Stimulated activated CD4-positive, alpha-beta T cell treated with anti-CD3 and anti-CD28 coated beads, Interleukin-2, amount 100 ng/mL, for 48 hours (primary cell): ENCODE data around the gene ABHD15.

Source experiments
- DNase-seq, 2 donors: peaks; one replicate each; pipeline ENCODE4 v3.0.0-alpha.2; 2020

The ABHD15 gene

GRCh38 chr17:29566473-29567303 is at the start of gene ABHD15:
ABHD15 (minus strand) TSS chr17:29567037; CDS start chr17:29566966, 71 bp downstream.
- DNase-seq = peak; percentile 50 to 52

DNA sequence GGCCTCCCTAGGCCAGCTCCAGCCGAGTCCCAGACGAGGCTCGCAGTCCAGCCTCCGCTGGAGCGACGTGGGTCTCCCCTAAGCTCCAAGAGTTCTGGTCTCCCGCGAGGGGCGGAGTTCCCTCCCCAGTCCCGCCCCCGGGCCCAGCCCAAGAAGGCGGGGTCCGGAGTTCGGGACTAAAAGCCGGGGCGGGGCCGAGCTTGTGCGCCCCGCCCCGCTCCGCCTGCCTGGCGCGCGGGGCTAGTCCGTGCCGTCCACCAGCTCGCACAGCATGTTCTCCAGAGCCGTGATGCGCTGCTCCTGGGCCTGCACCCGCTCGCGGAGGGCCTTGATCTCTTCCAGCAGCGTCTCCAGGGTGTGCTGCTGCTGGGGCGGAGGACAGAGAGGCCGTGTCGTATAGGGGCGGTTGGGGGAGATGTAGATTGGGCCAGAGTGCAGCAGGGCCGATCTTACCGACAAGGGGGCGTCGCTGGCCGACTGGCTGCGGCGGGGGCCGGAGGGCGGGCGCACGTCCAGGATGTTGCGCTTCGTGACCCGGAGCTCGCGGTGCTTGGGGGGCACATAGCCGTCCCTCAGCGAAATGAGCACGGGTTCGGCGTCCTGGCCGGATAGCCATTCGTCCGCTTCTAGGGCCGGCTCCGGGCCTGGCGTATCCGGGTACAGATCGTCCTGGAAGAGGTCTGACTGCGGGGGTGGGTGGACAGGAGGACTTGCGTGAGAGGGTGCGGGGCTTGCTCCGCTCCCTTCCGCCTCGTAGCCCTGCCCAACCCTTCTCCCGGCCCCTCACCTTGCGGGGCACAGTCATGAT is 48.9 kb upstream of the ABHD15 start:
- peak; percentile 81 to 82 for DNase-seq

GRCh38 chr17:29615048-29615385 is 48.2 kb upstream of the ABHD15 start:
- peak in 1 of 2 donors; percentile 29 for DNase-seq

GRCh38 chr17:29614349-29615047 is 47.7 kb upstream of the ABHD15 start:
- no peak for DNase-seq

DNA sequence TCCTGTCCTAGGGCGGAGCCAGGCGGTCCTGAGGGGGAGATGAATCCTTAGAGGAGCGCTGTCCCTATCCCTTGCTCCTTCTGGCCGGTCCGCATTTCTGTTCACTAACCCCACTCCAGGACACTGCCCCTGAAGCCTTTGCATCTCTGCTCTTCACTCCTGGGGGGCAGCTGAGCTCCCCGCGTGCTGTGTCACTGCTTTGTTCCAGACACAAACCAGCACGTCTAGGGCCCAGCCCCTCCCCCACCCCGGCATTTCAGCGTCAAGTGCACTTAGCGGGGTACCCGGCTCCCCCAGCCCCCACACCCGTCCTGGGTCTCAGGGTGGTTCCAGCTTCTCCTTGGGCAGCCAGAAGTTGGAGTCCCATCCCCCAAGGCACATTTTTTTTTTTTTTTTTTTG is 47.0 kb upstream of the ABHD15 start:
- DNase-seq = no peak

DNA sequence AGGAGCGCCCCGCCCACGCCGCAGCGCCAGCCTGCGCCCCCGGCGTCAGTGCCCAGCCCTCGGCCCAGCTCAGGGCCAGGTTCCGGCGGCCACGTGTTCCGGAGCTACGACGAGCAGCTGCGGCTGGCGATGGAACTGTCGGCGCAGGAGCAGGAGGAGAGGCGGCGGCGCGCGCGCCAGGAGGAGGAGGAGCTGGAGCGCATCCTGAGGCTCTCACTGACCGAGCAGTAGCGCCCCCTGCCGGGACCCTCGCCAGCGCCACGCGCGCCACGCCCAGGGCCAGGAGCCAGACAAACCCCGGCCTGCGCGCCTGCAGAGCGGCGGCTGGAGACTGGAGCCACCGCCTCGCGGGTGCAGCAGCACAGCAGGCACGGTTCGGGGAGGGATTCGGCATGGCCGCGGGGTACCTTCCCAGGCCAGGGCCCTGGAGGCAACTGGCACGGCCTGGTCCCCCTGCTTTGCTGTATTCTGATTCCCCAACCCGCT is 46.6 kb upstream of the ABHD15 start:
- peak; percentile 99 for DNase-seq

DNA sequence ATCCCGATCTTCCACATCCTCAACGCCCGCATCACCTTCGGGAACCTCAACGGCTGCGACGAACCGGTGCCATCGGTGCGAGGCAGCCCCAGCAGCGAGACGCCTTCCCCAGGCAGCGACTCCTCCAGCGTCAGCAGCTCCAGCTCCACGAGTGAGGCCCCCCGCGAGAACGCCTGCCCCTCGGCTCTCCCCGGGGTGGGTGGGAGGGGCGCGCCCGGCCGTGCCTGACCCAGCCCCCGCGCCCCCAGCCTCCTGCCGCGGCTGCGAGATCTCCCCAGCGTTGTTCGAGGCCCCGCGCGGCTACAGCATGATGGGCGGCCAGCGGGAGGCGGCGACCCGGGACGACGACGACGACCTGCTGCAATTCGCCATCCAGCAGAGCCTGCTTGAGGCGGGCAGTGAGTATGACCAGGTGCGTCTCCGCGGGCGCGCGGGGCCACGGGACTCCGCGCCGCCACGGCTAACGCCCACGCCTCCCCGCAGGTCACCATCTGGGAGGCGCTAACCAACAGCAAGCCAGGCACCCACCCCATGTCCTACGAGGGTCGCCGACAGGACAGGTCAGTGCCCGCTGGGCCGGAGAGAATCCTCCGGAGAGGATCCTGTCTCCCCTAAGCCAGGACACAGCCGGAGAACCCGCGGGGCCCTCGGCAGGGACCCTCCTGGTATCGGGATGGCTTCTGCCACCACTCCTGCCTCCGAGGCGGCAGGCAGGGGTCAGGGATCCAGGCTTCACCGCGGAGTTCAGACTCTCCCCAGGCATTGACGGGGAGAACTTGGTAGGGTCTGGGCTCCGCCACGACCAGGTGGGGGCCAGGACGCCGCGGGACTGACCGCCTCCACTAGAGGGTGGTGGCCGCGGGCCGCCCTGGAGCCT is 45.8 kb upstream of the ABHD15 start:
- DNase-seq = no peak

DNA sequence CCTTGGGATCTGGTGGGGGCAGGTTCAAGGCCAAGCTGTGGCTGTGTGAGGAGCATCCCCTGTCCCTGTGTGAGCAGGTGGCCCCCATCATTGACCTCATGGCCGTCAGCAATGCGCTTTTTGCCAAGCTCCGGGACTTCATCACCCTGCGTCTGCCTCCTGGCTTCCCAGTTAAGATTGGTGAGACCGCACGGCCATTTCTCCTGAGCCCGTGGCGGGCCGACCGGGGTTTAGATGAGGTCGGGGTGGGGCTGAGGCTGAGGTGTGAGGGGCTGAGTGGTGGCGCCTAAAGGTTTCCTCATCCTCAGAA is 45.2 kb upstream of the ABHD15 start:
- no peak for DNase-seq

DNA sequence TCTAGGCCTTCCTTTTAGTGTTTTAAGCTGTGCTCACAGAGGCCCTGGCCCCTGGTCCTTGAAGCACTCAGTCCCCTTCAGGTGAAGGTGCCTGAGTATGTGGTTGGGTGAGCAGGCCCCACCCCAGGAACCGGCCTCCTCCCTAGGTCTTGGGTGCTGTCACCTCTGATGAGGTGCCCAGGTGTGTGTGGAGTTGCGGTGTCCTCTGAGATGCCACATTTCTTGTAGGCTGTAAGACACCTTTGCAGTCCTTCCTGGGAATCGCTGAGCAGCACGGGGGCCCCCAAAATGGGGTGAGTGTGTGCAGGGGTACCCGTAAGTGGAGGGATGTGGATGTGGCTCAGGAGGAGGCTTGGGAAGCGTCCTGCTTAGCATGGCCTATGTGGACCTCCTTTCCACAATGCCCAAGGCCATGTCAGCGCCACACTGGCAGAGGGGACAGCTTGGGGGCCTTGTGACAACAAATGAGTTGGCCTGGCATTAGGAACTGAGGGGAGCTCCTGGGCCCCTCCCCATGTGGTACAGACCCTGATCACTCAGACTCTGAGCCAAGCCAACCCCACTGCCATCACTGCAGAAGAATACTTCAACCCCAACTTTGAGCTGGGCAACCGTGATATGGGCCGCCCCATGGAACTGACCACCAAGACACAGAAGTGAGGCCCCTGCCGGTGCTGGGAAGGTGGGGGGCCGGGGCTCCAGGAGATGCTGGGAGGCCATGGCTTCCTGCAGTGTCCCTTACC is 44.7 kb upstream of the ABHD15 start:
- no peak for DNase-seq

DNA sequence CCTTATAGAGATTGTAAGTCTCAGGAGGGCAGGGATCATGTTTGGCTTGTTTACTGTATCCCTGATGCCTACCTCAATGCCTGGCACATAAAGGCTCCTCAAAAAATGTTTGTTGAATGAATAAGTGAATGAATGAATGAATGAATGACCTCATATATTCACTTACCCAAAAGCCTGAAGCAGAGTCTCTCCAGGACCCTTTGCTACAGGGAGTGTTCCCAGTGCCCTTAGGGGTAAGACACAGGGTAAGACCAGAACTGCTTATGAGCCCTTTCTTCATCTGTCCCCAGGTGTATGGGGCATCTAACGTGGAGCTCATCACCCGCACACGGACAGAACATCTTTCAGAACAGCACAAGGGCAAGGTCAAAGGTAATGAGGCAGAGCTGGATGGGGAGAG is 43.6 kb upstream of the ABHD15 start:
- DNase-seq = no peak

GRCh38 chr17:29608986-29609385 is 42.1 kb upstream of the ABHD15 start:
- no peak for DNase-seq

DNA sequence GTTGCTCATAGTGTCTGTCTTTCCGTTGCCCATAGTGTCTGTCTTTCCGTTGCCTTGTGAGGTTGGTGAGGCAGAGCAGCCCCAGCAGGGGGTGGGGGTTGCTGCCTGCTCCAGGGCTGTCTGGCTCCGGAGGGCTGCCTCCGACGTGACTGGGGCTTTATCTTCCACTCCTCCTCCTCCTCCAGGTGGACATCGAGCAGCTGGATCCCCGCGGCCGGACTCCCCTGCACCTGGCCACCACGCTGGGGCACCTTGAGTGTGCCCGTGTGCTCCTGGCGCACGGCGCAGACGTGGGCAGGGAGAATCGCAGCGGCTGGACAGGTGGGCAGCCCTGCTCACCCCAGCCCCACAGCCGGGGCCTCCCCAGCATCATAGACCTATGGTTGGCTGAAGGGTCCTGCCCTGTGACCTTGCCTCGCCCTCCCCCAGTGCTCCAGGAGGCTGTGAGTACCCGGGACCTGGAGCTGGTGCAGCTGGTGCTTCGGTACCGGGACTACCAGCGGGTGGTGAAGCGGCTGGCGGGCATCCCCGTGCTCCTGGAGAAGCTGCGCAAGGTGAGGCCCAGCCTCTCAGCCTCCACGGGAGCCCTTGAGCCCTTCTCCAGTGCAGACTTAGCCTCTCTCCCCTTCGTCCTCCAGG is 40.8 kb upstream of the ABHD15 start:
- no peak for DNase-seq

GRCh38 chr17:29603109-29603674 is 36.4 kb upstream of the ABHD15 start:
- no peak for DNase-seq

GRCh38 chr17:29597361-29598172 is 30.7 kb upstream of the ABHD15 start:
- no peak for DNase-seq

DNA sequence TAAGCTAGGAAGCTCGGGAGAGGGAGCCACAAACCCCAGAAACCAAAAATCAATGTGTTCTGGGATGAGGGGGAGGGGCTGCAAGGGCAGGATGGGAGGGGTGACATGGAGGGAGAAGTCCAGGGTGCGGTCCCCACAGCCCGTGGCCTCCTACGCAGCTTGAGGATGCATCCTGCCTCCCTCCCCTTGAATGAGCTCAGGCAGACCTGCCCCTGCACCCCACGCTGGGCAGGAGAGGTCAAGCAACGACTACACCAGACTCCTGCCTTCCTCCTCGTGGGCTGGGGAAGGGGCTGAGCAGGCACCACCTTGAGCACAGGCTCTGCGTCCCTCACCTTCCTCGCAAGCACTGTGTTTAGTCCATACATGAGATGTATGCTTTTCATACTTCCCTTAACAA is 30.0 kb upstream of the ABHD15 start:
- no peak for DNase-seq

GRCh38 chr17:29595943-29596774 is 29.3 kb upstream of the ABHD15 start:
- DNase-seq = no peak

DNA sequence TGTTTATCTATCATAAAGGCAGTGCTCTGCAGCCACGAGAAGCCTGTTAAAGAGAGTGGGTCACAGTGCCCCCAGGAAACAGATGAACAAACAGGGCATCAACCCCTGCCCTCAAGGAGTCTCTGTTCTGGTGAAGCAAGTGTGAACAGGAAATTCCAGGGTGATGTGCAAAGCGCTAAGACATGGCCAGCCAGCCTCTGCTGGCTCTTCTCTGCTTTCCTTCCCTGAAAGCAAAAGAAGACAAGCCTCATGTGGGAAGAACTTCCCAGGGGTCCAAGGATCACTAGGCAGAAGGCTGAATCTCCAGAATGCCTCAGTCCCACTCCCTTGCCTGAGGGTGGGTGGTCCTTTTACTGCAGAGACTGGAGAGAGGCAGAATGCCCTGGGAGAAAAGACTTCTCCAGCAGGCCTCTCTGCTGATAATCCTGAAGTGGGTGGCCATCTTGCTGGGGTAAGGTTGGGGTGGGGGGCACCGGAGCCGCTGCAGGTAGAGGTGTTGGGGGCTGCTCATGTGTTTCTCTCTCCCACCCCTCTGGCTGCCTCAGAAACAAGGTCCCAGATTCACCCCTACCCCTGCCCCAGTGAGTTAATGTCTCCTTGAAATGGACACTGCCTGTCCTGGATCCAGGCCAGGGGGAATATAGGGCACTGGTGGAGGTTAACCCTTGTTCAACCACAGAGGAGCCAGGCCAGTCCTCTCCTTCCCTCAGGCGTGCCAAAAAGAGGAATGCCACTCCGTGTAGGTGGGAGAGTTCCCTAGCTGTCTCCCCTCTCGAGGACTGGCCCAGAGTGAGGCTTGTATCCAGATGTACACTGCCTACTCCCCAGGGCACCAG is 28.5 kb upstream of the ABHD15 start:
- DNase-seq = no peak

GRCh38 chr17:29594519-29595090 is 27.8 kb upstream of the ABHD15 start:
- DNase-seq = no peak
